Lung (tissue), 12 donors: ENCODE data around the gene KIDINS220. TPM values are rescaled to one million over a fixed set of nuclear protein-coding genes. Genes with fewer than 3 reads are reported as not detected.

Source experiments
- ATAC-seq: fragments of 200-7000 bp; cut with Tn5 transposase; one replicate; pipeline ENCODE4 v1.9.1; 2020; ENCODE audit warnings: moderate number of reproducible peaks; ENCODE audit not compliant: insufficient read depth, low FRiP score
- DNase-seq, 3 donors: peaks; one replicate each; pipeline ENCODE4 v3.0.0-alpha.2; 2013 to 2017
- H3K27ac ChIP-seq, 2 donors: one replicate each; pipeline ENCODE4 v1.5.1; 2013; ENCODE audit warnings: mild to moderate bottlenecking in 2 of 2, moderate library complexity in 2 of 2, control low read depth in 1 of 2, inconsistent platforms in 1 of 2, low read depth in 1 of 2, low read length in 1 of 2
- H3K27me3 ChIP-seq, 3 donors: one replicate each; pipeline ENCODE4 v1.5.1; 2013; ENCODE audit warnings: low read length in 2 of 3; ENCODE audit not compliant: control insufficient read depth in 3 of 3, insufficient read depth in 3 of 3
- H3K36me3 ChIP-seq, 4 donors: one replicate each; pipeline ENCODE4 v1.5.1; 2013; ENCODE audit warnings: low read length in 4 of 4, mild to moderate bottlenecking in 1 of 4, moderate library complexity in 1 of 4; ENCODE audit not compliant: control insufficient read depth in 4 of 4, insufficient read depth in 4 of 4
- H3K4me1 ChIP-seq, 5 donors: one replicate each; pipeline ENCODE4 v1.5.1; 2013; ENCODE audit warnings: low read length in 5 of 5, mild to moderate bottlenecking in 2 of 5, moderate library complexity in 1 of 5; ENCODE audit not compliant: control insufficient read depth in 5 of 5, insufficient read depth in 5 of 5
- H3K4me3 ChIP-seq: one replicate; pipeline ENCODE4 v1.5.1; 2013; ENCODE audit warnings: mild to moderate bottlenecking, control low read depth, moderate library complexity
- H3K9ac ChIP-seq, 2 donors: one replicate each; pipeline ENCODE4 v1.5.1; 2013; ENCODE audit warnings: low read length in 2 of 2, control low read depth in 1 of 2; ENCODE audit not compliant: insufficient read depth in 1 of 2
- H3K9me3 ChIP-seq, 4 donors: one replicate each; pipeline ENCODE4 v1.5.1; 2013; ENCODE audit warnings: low read length in 3 of 4, mild to moderate bottlenecking in 1 of 4, moderate library complexity in 1 of 4; ENCODE audit not compliant: control insufficient read depth in 4 of 4, insufficient read depth in 3 of 4
- WGBS, 2 donors: extraction: QIAGEN DNeasy Blood & Tissue Kit; methylation state at CpG; one replicate each; pipeline ENCODE4 v1.1.7; 2013; 5-methylcytosine and 5-hydroxymethylcytosine counted together
- polyA plus RNA-seq, 2 donors: library from polyadenylated mRNA; stranded (reverse); fragments of 200-250 nt; gene quantifications; one replicate each; pipeline ENCODE4 v1.2.1, GENCODE V29; 2013
- total RNA-seq, 2 donors: library from RNA; depleted of rRNA in 1 of 2; stranded (reverse); fragments of >200 nt in 1 of 2; gene quantifications; one replicate each; pipeline ENCODE4 v1.2.1, GENCODE V29; 2014 to 2021
- TF ChIP-seq, protein P1 (sequence below): IDR thresholded peaks from 2 replicates; pipeline ENCODE4 v1.5.1; 2012; ENCODE audit warnings: mild to moderate bottlenecking; ENCODE audit errors: control extremely low read depth, extremely low read depth
- donor health status: control.
- donor health status: control.
- donor health status: Bipolar disorder and iron deficiency.
- donor health status: healthy.
- donor health status: DM: yes; HTN: yes; CAD: no.

The KIDINS220 gene
- total and polyA plus RNA-seq, 4 donors: 16.2 to 211 (median 36.4) TPM

DNA sequence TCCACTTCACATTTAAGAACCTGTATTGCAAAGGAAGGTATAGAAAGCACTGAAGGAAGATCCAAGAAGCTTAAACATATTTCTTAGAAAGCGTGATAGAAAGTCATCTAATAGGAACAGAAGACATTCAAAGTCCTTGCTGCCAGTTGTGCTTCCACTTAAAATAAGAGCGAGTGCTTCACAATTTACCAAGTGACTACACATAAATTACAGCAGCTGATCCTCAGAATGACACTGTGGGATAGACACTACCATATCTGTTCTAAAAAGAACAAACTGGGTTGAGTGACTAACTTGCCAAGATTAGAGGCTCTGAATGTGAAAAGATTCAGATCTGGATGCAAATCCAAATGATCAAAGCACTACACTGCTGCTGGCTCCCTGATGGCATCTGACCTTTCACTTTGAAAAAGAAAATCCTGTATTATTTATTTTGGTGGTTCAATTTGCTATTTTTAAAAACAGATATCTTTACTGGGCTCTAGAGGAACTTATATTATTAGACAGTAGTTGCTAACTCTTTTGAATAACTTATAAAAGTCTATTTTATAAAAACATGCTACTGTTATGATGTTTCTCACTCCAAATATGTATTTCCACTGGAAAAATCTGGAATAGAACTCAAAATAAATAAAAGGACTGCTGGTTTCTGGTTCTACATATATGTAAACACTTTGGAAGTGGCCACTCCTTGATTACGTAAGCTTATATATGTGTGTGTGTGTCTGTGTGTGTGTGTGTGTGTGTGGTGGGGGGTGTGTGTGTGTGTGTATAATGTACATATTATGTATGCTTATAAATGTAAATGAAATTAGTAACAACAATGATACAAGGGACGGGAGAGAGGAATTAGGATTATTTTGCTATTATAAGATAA is 57.4 kb downstream of the KIDINS220 start:
- Histone ChIP-seq H3K36me3 (peaks cover 21 to 41% (median 27%) of the 10 kb centered on the region in 4 donors), H3K4me1 (peaks cover 0 to 5% (median 0%) of the 10 kb centered on the region in 5 donors)

GRCh38 chr2:8774371-8774770 is 63.0 kb downstream of the KIDINS220 start:
- Histone ChIP-seq H3K9ac (no peak overlapping the region), H3K4me3 (no peak overlapping the region), H3K36me3 (peaks cover 15 to 48% (median 26%) of the 10 kb centered on the region in 4 donors), H3K27me3 (no peaks in the 10 kb centered on the region), H3K9me3 (no peaks in the 10 kb centered on the region), H3K4me1 (no peaks in the 10 kb centered on the region), H3K27ac (no peak overlapping the region)
- DNase-seq (no peak), ATAC-seq (no peak)
- WGBS, 2 donors: 90 to 93% methylated on average over 2 of the region's 2 CpGs
- TF ChIP-seq, protein P1, sequence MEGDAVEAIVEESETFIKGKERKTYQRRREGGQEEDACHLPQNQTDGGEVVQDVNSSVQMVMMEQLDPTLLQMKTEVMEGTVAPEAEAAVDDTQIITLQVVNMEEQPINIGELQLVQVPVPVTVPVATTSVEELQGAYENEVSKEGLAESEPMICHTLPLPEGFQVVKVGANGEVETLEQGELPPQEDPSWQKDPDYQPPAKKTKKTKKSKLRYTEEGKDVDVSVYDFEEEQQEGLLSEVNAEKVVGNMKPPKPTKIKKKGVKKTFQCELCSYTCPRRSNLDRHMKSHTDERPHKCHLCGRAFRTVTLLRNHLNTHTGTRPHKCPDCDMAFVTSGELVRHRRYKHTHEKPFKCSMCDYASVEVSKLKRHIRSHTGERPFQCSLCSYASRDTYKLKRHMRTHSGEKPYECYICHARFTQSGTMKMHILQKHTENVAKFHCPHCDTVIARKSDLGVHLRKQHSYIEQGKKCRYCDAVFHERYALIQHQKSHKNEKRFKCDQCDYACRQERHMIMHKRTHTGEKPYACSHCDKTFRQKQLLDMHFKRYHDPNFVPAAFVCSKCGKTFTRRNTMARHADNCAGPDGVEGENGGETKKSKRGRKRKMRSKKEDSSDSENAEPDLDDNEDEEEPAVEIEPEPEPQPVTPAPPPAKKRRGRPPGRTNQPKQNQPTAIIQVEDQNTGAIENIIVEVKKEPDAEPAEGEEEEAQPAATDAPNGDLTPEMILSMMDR: no peak

More for the DNA sequence above, 57.4 kb downstream of the KIDINS220 start:
- H3K9me3 ChIP-seq: no peaks in the 10 kb centered on the region
- 93 to 94% methylated on average over 4 of the region's 4 CpGs for WGBS, 2 donors
- no peak overlapping the region for H3K9ac ChIP-seq
- H3K27ac ChIP-seq: no peak overlapping the region
- ATAC-seq (no peak), DNase-seq (peak in 1 of 3 donors; percentile 16)
- no peak overlapping the region for H3K4me3 ChIP-seq
- TF ChIP-seq, protein P1: no peak
- no peaks in the 10 kb centered on the region for H3K27me3 ChIP-seq

DNA sequence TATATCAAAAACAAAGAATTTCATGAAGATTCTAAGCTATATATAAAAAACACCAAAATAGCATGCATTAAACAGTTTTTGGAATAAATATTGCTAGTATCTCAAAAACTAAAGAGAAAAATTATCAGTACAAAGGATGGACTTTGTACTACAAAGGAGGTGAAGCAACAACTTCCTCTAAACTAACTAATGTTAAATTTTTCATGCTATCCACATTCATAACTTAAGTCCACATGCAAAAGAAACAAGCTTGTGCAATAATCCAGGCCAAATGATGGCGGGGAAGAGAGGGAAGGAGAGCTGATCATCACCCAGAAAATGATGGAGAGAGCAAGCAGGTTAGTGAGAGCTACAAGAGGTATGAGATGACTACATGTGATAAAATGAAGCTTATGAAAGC is 70.1 kb downstream of the KIDINS220 start:
- DNase-seq (no peak), ATAC-seq (no peak)
- Histone ChIP-seq H3K27ac (no peak overlapping the region), H3K9ac (no peak overlapping the region), H3K4me1 (no peaks in the 10 kb centered on the region), H3K27me3 (no peaks in the 10 kb centered on the region), H3K4me3 (no peak overlapping the region), H3K9me3 (no peaks in the 10 kb centered on the region), H3K36me3 (peaks cover 5 to 27% (median 11%) of the 10 kb centered on the region in 4 donors)
- TF ChIP-seq, protein P1: no peak
- 61 to 93% methylated on average over 1 of the region's 1 CpG for WGBS, 2 donors
